Ascending aorta (tissue), 2 donors: Measurements from ENCODE around the gene MYOZ1. TPM values are rescaled to one million over a fixed set of nuclear protein-coding genes. Genes with fewer than 3 reads are reported as not detected.
A peak's percentile ranks its signal among the peaks of the same experiment; 100 is the strongest.
"Not testable (repeated sequence)": the region's sequence is repeated elsewhere in the genome, so short reads cannot be mapped to it uniquely, and the experiment has no call there.

Experiments
- DNase-seq, 2 donors: peaks; one replicate each; pipeline ENCODE4 v3.0.0-alpha.2; 2019; ENCODE audit warnings: low spot score in 2 of 2
- H3K27ac ChIP-seq, 2 donors: fragments of 200-600 bp; sonication (generic); one replicate each; pipeline ENCODE4 v1.5.1; 2016 to 2017; ENCODE audit warnings: mild to moderate bottlenecking in 1 of 2
- H3K27me3 ChIP-seq: fragments of 200-600 bp; sonication (generic); one replicate; pipeline ENCODE4 v1.5.1; 2017
- H3K36me3 ChIP-seq, 2 donors: fragments of 200-600 bp; sonication (generic); one replicate each; pipeline ENCODE4 v1.5.1; 2016
- H3K4me1 ChIP-seq, 2 donors: fragments of 200-600 bp; sonication (generic); one replicate each; pipeline ENCODE4 v1.5.1; 2016 to 2017; ENCODE audit warnings: mild to moderate bottlenecking in 1 of 2
- H3K4me3 ChIP-seq, 2 donors: fragments of 200-600 bp; sonication (generic); one replicate each; pipeline ENCODE4 v1.5.1; 2016 to 2017; ENCODE audit warnings: mild to moderate bottlenecking in 1 of 2
- H3K9me3 ChIP-seq, 2 donors: fragments of 200-600 bp; sonication (generic); one replicate each; pipeline ENCODE4 v1.5.1; 2016
- intact Hi-C: fragments of 100-400 bp; cut with DNase I; formaldehyde crosslinking; loops from one replicate; pipeline ENCODE4 v1.15.1; 2023
- total RNA-seq: library from RNA; depleted of rRNA; stranded (reverse); fragments of >200 nt; gene quantifications from one replicate; pipeline ENCODE4 v1.1.0, GENCODE V29; 2016
- TF ChIP-seq, protein P1 (sequence below), 3 experiments: fragments of 200-600 bp in 2 of 3; fragments of 450-650 bp in 1 of 3; sonication (generic) in 2 of 3; IDR thresholded peaks; one replicate each; pipeline ENCODE4 v1.5.1; 2016 to 2019; ENCODE audit warnings: antibody characterized with exemption in 3 of 3, mild to moderate bottlenecking in 1 of 3, moderate library complexity in 1 of 3

Gene MYOZ1, protein sequence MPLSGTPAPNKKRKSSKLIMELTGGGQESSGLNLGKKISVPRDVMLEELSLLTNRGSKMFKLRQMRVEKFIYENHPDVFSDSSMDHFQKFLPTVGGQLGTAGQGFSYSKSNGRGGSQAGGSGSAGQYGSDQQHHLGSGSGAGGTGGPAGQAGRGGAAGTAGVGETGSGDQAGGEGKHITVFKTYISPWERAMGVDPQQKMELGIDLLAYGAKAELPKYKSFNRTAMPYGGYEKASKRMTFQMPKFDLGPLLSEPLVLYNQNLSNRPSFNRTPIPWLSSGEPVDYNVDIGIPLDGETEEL
- total RNA-seq: 8.5 TPM

DNA sequence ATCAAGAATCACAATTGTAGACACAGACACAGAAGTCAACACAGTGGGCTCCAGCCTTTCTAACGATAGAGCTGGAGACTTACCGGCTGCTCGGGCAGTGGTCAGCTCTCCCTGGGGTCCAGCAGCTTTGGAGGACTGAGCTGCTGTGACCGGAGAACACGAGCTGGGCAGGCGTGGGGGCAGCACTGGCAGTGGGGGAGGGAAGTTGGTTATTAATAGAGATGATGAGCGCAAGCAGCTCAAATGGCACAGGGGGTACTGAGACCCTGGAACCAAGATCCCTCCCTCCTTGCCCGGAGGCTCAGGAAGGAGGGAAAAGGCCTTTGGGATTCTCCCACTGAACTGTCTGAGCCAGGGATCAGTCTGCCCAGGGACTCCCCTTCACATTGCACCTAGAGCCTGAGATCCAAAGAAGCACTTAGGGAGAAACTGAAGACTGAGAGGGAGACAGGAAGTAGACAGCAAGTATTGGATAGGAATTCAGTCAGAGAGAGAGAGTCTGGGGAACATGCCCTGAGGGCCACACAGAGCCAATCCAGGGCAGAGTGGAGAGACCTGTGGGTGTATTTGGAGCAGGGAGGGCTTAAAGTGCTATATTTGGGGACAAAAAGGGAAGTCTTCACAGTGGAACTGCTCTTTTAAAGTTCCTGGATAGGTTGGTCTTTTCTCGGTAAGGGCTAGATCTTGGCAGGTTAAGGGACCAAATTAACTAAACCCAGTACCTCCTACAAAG is at the start of gene MYOZ1:
TSS of gene MYOZ1 (minus strand) at position 147 of the 733 bp plus-strand sequence. CDS start 1,457 bp downstream, outside the sequence.
- Histone ChIP-seq H3K27ac (peak within 1 kb of the TSS; percentile 75 to 77), H3K4me1 (peaks cover 0 to 4% of the 10 kb centered on the region in 2 donors), H3K4me3 (peak within 1 kb of the TSS in 1 of 2 donors; percentile 42), H3K9me3 (no peaks in the 10 kb centered on the region), H3K36me3 (no peaks in the 10 kb centered on the region), H3K27me3 (no peaks in the 10 kb centered on the region)
- intact Hi-C loops: loop anchor here (5.0 to 10.0 kb wide), 2 partner anchors 64 to 227 kb away; partner anchors contain the start of gene ANXA7
- no peak for DNase-seq
- TF ChIP-seq, protein P1, sequence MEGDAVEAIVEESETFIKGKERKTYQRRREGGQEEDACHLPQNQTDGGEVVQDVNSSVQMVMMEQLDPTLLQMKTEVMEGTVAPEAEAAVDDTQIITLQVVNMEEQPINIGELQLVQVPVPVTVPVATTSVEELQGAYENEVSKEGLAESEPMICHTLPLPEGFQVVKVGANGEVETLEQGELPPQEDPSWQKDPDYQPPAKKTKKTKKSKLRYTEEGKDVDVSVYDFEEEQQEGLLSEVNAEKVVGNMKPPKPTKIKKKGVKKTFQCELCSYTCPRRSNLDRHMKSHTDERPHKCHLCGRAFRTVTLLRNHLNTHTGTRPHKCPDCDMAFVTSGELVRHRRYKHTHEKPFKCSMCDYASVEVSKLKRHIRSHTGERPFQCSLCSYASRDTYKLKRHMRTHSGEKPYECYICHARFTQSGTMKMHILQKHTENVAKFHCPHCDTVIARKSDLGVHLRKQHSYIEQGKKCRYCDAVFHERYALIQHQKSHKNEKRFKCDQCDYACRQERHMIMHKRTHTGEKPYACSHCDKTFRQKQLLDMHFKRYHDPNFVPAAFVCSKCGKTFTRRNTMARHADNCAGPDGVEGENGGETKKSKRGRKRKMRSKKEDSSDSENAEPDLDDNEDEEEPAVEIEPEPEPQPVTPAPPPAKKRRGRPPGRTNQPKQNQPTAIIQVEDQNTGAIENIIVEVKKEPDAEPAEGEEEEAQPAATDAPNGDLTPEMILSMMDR (IDR thresholded peaks at IDR 0.05): no peak

DNA sequence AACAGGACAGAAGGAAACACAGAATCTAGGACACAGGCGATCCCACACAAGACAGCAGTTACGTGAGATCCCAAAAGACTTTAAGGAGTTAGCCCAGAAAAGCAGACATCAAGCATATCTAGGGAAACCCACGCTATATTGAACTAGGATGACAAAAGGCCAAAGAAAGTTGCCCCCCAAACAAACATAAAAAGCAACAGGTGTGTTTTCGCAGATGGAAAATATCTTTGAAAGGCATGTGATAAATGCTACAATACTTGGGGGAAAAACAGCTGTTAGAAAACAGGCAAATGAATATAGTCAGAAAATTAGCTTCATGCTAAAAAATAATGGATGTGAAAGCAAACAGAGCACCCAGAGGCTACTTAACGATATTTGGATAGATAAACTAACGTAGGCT is 49.5 kb upstream of the MYOZ1 start:
- H3K27ac ChIP-seq, H3K9me3 ChIP-seq, H3K36me3 ChIP-seq, H3K4me3 ChIP-seq, H3K27me3 ChIP-seq, H3K4me1 ChIP-seq, DNase-seq, intact Hi-C loops: not testable (repeated sequence)

DNA sequence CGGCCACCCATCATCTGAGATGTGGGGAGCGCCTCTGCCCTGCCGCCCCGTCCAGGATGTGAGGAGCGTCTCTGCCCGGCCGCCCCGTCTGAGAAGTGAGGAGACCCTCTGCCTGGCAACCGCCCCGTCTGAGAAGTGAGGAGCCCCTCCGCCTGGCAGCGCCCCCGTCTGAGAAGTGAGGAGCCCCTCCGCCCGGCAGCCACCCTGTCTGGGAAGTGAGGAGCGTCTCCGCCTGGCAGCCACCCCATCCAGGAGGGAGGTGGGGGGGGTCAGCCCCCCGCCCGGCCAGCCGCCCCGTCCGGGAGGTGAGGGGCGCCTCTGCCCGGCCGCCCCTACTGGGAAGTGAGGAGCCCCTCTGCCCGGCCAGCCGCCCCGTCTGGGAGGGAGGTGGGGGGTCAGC is 48.3 kb upstream of the MYOZ1 start:
- H3K9me3 ChIP-seq, H3K27ac ChIP-seq, H3K36me3 ChIP-seq, DNase-seq, H3K27me3 ChIP-seq, H3K4me1 ChIP-seq, intact Hi-C loops, H3K4me3 ChIP-seq: not testable (repeated sequence)

DNA sequence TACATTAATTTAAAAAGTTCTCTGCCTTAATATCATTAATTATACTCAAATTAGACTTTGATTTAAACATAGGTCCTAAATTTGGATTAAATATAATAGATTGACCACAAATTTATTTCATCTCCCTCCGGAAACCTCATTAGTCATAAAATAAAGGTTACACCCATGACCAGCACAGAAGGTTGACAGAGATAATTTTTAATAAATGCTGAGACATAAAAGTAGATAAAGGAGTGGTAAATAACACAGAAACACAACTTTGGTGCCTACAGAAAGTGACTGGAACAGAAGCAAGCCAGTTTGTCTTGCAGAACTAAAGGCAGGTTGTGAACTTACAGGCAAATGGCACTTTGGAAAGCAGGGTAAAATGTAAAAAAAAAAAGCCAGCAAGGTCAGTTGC is 46.4 kb upstream of the MYOZ1 start:
- H3K36me3 ChIP-seq, H3K9me3 ChIP-seq, intact Hi-C loops, H3K27me3 ChIP-seq, H3K4me3 ChIP-seq, H3K27ac ChIP-seq, DNase-seq, H3K4me1 ChIP-seq: not testable (repeated sequence)

DNA sequence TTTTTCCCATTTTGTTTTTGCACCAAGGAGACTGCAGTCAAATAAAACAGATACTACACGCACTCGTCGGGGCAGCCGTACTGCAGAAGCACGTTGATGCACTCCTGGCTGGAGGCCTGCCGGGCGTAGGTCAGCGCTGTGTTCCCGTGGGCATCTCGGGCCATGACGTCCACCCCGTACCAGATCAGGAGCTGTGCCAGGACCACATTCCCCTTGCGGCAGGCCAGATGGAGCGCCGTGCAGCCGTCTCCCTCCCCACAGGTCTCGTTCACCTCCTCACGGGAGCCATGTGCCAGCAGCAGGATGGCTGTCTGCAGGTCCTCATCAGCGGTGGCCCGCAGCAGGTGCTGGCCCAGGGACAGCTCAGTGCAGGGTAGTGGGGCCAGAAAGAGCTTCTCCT is 33.3 kb upstream of the MYOZ1 start:
- intact Hi-C loops: not testable (repeated sequence)

DNA sequence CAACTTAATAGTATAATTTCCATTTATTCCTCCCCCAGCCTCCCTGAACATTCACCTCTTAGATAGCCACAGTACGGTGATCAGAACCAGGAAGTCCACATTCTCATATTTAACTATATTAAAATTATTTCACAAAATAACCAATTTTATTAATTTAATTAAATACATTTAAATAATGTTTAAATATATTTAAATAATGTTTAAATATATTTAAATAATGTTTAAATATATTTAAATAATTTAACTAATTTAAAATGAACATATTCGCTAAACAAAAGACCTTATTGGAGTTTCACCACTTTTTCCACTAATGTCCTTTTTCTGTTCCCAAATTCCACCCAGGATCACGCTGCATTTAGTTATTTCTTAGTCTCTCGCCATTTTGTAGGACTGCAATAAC is 27.1 kb upstream of the MYOZ1 start:
- H3K27me3 ChIP-seq, H3K4me3 ChIP-seq, H3K27ac ChIP-seq, DNase-seq, H3K9me3 ChIP-seq, intact Hi-C loops, H3K36me3 ChIP-seq, H3K4me1 ChIP-seq: not testable (repeated sequence)

More for the DNA sequence above, 33.3 kb upstream of the MYOZ1 start:
- not testable (repeated sequence) for H3K36me3 ChIP-seq, H3K4me1 ChIP-seq, H3K9me3 ChIP-seq, DNase-seq, H3K27ac ChIP-seq, H3K4me3 ChIP-seq, H3K27me3 ChIP-seq

DNA sequence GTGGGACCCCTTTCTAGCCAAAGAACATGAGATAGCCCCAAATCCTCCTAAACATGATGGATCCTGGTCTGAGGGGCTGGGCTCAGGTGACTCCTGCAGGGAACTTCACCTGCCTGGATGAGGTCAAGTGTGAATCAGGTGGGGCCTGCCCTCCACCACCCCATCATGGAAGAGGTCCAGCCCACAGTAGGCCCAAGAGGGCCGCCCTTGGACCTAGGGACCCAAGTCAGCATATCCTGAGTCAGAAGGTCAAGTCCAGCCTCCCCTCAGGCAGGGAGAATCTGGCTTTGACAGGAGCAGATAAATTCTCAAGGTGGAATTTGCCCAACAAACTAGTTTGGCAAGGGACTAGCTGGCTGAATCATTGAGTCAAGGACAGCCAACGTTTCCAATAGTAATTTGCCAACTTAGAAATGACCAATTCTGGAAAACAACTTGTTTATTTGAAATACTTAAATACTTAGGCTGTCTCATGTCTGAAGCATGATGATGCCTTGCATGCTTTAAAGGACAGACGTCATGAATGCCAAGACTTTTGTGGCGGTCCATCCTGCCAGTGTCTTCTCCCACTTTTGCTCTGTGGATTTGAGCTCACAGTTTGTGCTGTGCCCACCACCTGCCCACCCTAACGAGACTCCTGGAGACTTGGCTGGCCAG is 25.0 kb upstream of the MYOZ1 start:
- H3K27me3 ChIP-seq, intact Hi-C loops, H3K4me3 ChIP-seq, H3K36me3 ChIP-seq, H3K27ac ChIP-seq, H3K4me1 ChIP-seq, DNase-seq, H3K9me3 ChIP-seq: not testable (repeated sequence)

DNA sequence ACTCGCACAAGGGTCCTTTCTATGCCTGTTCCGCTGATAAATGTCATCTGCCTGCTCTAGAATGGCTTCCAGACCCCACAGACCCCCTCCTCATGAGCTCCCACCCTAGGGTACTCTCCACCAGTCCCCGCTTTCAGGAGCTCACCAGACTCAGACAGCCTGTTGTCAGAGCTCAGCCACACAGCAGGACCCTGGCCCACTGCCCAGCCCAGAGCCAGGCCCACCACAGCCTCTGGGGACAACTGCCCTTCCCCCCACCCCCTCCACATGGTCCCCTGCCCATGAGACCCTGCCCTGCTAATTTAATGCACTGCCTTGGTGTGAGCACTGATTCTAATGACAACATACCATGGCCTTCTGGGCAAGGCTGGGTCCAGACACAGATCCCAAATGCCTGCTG is 24.3 kb upstream of the MYOZ1 start:
- H3K36me3 ChIP-seq, intact Hi-C loops, DNase-seq, H3K9me3 ChIP-seq, H3K27me3 ChIP-seq, H3K27ac ChIP-seq, H3K4me3 ChIP-seq, H3K4me1 ChIP-seq: not testable (repeated sequence)

DNA sequence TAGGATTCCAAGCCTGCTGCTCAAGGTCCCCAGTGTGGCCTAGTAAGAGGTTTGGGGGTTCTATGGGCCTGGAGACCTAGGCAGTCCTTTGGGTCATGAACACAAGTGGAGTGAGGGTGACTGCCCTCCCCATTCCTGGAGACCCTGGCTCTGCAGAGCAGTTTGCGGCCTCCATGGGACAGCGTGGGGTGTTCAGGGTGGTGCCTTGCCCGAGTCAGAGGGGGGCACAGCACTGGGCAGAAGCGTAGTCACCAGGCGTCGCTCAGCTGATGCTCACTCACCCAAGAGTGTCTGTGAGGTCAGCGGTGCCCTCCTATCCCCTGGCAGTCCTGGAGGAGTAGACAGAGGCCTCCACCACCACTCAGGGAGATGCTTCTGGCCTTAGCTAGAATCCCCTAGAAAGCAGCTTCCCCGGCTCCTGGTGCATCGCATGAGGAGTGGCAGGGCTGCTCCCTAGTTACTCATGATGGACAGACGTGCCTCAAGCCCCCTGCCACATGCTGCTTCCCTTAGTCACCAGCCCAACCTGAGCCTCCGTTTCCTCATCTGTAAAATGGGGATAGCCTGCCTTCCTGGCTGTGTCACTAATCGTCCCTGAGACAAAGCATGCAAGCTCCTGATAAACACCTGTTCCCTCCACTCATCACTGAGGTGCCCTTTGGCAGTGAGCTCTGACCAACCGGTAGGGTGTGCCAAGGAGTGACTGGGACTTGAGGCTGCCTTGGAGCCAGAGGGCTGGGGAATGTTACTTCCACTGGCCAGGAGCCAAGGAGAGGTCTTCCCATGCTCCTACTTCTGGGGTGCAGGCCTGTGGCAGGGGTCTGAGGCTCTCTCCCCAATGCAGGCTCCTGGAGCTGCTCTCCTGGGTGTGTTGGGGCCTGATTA is 23.1 kb upstream of the MYOZ1 start:
- DNase-seq, H3K27ac ChIP-seq, H3K27me3 ChIP-seq, H3K4me3 ChIP-seq, H3K4me1 ChIP-seq, H3K9me3 ChIP-seq, intact Hi-C loops, H3K36me3 ChIP-seq: not testable (repeated sequence)

DNA sequence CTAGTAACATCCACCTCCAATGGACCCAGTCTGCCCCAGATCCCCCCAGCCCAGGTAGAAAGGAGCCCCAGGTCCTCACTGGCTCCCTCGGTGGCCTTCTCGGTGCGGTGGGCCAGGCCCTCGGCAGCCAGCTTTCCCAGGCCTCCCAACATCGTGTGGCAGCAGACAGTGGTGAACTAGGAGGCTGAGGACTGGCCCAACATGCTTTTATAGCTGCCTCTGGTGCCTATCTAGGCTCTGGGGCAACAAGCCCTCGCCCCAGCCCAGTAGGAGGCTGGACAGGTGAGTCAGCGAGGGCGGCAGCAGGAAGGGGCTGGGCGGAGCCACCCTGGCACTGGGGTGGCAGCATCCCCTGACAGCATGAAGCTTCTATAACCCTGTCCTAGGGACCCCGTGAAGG is 22.3 kb upstream of the MYOZ1 start:
- H3K27ac ChIP-seq, H3K27me3 ChIP-seq, H3K4me3 ChIP-seq, H3K36me3 ChIP-seq, DNase-seq, intact Hi-C loops, H3K4me1 ChIP-seq, H3K9me3 ChIP-seq: not testable (repeated sequence)

DNA sequence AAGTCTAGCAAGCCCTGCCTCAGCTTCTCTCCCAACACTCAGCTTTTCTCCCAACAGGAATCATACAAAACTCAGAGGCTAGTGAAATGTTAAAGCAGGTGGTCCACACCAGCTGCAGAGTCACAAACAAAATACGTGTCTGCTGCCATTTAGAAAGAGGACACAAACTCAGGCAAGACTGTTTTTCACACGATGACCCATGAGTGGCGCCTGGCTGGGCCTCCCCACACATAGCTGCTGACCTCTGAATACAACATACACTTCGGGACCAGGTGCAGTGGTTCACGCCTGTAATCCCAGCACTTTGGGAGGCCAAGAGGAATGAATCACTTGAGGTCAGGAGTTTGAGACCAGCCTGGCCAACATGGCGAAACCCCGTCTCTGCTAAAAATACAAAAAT is 21.4 kb upstream of the MYOZ1 start:
- H3K36me3 ChIP-seq, H3K9me3 ChIP-seq, H3K27ac ChIP-seq, H3K4me3 ChIP-seq, H3K27me3 ChIP-seq, H3K4me1 ChIP-seq, DNase-seq, intact Hi-C loops: not testable (repeated sequence)
